ENCODE results near the gene NRG2.

- no peak for TF ChIP-seq POLR2A (IDR thresholded peaks at IDR 0.05)
- TF ChIP-seq CTCF (IDR thresholded peaks at IDR 0.05): no peak
Measured at GRCh38 chr5:140033037-140033760, 9.9 kb downstream of the NRG2 start.

Measured in thyroid gland (tissue), 4 donors.